Activated CD8-positive, alpha-beta T cell treated with anti-CD3 and anti-CD28 coated beads, Interleukin-2, amount 10 ng/mL, durations not matched to agents 7 days and 5 days (primary cell): ENCODE results near the gene RBBP8. TPM values are rescaled to one million over a fixed set of nuclear protein-coding genes. Genes with fewer than 3 reads are reported as not detected.

ENCODE experiments used
- ATAC-seq: fragments of 150-1000 bp; cut with Tn5 transposase; one replicate; pipeline ENCODE4 v1.10.0; 2021; ENCODE audit warnings: moderate library complexity
- CTCF ChIA-PET: fragments of 350-600 bp; sonication (Branson Sonifier 250); formaldehyde crosslinking; loops from one replicate; lab custom pipeline; 2021; ENCODE audit warnings: antibody characterized with exemption; lab: Charles Lee
- POLR2A ChIA-PET: fragments of 350-600 bp; sonication (Branson Sonifier 250); formaldehyde crosslinking; loops from one replicate; lab custom pipeline; 2021; ENCODE audit warnings: antibody characterized with exemption; lab: Charles Lee
- DNase-seq: peaks from one replicate; pipeline ENCODE4 v3.0.0-alpha.2; 2020
- H3K27ac Mint-ChIP-seq: one replicate; pipeline ENCODE4 v1.8.0; 2021; ENCODE audit warnings: mild to moderate bottlenecking, mixed read lengths
- H3K27me3 Mint-ChIP-seq: one replicate; pipeline ENCODE4 v1.8.0; 2021; ENCODE audit warnings: low read depth, mixed read lengths
- H3K36me3 Mint-ChIP-seq: one replicate; pipeline ENCODE4 v1.8.0; 2021; ENCODE audit warnings: low read depth, mixed read lengths
- H3K4me1 Mint-ChIP-seq: one replicate; pipeline ENCODE4 v1.8.0; 2021; ENCODE audit warnings: low read depth, mixed read lengths
- H3K4me3 Mint-ChIP-seq: one replicate; pipeline ENCODE4 v1.8.0; 2021; ENCODE audit warnings: mild to moderate bottlenecking, mixed read lengths
- H3K9me3 Mint-ChIP-seq: one replicate; pipeline ENCODE4 v1.8.0; 2022; ENCODE audit warnings: mixed read lengths; ENCODE audit not compliant: insufficient read depth
- total RNA-seq, 2 experiments: library from RNA; stranded (reverse); gene quantifications; one replicate each; pipeline ENCODE4 v1.2.3, GENCODE V29; 2021

The RBBP8 gene
- total RNA-seq, 2 experiments from 2014 or later: 72.1 to 74.8 TPM

DNA sequence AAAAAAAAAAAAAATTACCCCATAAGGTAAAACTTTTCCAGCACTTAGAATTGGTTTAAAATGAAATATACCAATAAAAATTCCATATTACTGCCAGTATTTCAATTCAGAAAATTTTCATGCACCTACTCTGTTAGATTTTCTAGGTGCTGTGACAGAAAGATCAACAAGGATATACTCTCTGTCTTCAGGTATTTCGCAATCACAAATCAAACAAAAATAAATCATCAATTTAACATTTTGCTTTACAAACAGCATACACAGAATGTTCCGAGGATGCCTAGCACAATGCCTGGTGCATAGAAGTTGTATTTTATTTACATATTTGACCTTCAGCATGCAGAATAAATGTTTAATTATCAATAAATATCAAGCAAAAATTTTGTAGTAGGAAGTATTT lies 66.5 kb downstream of the RBBP8 start:
- peaks cover 53% of the 10 kb centered on the region for H3K36me3 Mint-ChIP-seq
- H3K9me3 Mint-ChIP-seq: no peaks in the 10 kb centered on the region
- H3K27me3 Mint-ChIP-seq: no peaks in the 10 kb centered on the region
- no peak overlapping the region for H3K4me3 Mint-ChIP-seq
- CTCF ChIA-PET: no interaction called here
- DNase-seq (no peak), ATAC-seq (no peak)
- peaks cover 7% of the 10 kb centered on the region for H3K4me1 Mint-ChIP-seq
- no peak overlapping the region for H3K27ac Mint-ChIP-seq
- POLR2A ChIA-PET: no interaction called here

DNA sequence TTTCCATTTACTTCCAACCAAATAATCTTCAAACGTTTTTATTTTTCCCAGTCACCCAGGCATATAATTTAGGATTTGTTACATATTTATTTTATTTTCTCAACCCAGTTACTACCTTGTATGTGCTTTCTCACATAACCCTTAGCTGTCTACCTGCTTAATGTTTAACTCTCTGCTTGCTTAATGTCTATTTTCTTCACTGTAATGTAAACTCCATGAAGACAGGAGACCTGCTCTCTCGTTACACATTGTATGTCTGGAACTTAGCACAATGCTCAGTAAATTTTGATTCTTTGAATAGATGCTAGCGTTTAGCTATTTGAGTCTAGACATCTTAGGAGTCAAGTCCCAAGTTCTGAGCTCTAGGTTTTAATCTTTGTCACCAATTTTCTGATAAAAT lies 70.2 kb downstream of the RBBP8 start:
- POLR2A ChIA-PET: no interaction called here
- H3K36me3 Mint-ChIP-seq: peaks cover 52% of the 10 kb centered on the region
- H3K4me3 Mint-ChIP-seq: no peak overlapping the region
- ATAC-seq (no peak), DNase-seq (no peak)
- CTCF ChIA-PET: no interaction called here
- H3K27ac Mint-ChIP-seq: no peak overlapping the region
- no peaks in the 10 kb centered on the region for H3K9me3 Mint-ChIP-seq
- no peaks in the 10 kb centered on the region for H3K4me1 Mint-ChIP-seq
- no peaks in the 10 kb centered on the region for H3K27me3 Mint-ChIP-seq

DNA sequence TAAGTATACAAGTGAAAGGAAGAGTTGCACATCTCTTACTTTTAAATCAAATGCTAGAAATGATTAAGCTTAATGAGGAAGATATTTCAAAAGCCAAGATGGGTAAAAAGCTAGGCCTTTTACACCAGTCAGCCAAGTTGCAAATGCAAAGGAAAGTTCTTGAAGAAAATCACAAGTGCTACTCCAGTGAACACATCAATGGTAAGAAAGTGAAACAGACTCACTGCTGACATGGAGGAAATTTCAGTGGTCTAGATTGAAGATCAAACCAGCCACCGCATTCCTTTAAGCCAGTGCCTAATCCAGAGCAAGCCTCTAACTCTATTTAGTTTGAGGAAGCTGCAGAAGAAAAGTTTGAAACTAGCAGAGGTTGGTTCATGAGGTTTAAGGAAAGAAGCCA lies 79.1 kb downstream of the RBBP8 start:
- no peaks in the 10 kb centered on the region for H3K27me3 Mint-ChIP-seq
- peaks cover 29% of the 10 kb centered on the region for H3K4me1 Mint-ChIP-seq
- no peaks in the 10 kb centered on the region for H3K9me3 Mint-ChIP-seq
- H3K36me3 Mint-ChIP-seq: peaks cover 48% of the 10 kb centered on the region
- H3K27ac Mint-ChIP-seq: peak overlapping the region; percentile 58
- ATAC-seq: peak; percentile 72
- peak; percentile 24 for DNase-seq
- CTCF ChIA-PET: interaction anchor here (1.4 to 1.7 kb wide), 3 partner anchors 9 to 29 kb away, joined by 3 read pairs; no protein-coding TSS in a partner anchor
- POLR2A ChIA-PET: no interaction called here
- H3K4me3 Mint-ChIP-seq: no peak overlapping the region

DNA sequence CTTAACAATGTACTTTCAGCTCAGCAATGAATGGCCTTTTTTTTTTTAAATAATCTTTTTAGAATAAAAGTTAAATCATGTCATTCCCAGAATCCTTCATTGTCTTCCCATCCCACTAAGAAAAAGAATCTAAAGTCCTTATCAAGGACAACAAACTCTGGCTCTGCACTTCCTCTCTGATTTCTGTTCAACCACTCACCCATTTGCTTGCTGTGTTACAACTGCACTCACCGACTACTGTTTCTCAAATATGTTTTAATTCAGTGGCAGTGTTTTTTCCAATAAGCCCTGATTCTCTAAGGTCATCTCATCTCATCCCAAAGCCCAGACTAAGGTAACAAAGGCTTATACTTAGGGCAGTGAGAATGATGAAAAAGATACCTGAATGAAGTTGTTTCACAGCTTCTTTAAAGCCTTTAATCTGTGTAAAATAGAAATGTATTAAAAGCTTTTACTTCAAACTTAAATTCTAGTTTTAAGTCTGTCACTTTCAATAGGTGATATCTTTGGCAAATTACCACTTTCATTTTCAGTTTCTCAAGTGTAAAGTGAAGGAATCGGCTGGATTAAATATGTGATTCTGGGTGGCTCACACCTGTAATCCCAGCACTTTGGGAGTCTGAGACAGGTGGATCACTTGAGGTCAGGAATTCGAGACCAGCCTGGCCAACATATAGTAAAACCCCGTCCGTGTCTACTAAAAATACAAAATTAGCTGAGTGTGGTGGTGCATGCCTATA lies 87.6 kb downstream of the RBBP8 start:
- POLR2A ChIA-PET: interaction anchor here (0.6 kb wide), 1 partner anchor 132 kb away, joined by 3 read pairs; no protein-coding TSS in a partner anchor
- Mint-ChIP-seq H3K9me3 (no peaks in the 10 kb centered on the region), H3K4me3 (peak overlapping the region; percentile 42), H3K4me1 (peaks cover 10% of the 10 kb centered on the region), H3K27ac (peak overlapping the region; percentile 70), H3K36me3 (peaks cover 43% of the 10 kb centered on the region), H3K27me3 (no peaks in the 10 kb centered on the region)
- CTCF ChIA-PET: interaction anchor here (0.9 to 1.4 kb wide), 2 partner anchors 11 to 12 kb away, joined by 3 read pairs; no protein-coding TSS in a partner anchor
- ATAC-seq (peak; percentile 57), DNase-seq (no peak)

DNA sequence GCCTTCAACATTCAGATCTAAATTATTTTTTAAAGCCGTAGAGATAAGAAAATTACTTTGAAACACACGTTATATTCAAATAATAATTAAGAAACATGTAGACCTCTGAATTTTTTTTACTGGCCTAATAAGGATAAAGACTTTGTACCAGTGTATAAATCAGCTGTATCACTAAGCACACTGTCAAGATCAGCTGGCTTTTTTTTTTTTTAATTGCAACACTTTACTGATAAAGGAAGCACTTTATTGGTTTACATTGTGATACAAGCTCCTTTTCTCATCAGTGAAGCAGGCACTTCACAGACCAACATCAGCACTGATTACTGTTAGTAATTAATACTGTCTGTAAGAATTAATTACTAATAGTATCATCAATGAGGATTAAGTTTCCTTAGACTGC lies 88.5 kb downstream of the RBBP8 start:
- ATAC-seq (no peak), DNase-seq (no peak)
- Mint-ChIP-seq H3K9me3 (no peaks in the 10 kb centered on the region), H3K27ac (no peak overlapping the region), H3K27me3 (no peaks in the 10 kb centered on the region), H3K36me3 (peaks cover 50% of the 10 kb centered on the region), H3K4me1 (peaks cover 10% of the 10 kb centered on the region), H3K4me3 (peak overlapping the region; percentile 42)
- POLR2A ChIA-PET: no interaction called here
- CTCF ChIA-PET: interaction anchor here (0.9 to 1.0 kb wide), 2 partner anchors 9 to 10 kb away, joined by 3 read pairs; no protein-coding TSS in a partner anchor

DNA sequence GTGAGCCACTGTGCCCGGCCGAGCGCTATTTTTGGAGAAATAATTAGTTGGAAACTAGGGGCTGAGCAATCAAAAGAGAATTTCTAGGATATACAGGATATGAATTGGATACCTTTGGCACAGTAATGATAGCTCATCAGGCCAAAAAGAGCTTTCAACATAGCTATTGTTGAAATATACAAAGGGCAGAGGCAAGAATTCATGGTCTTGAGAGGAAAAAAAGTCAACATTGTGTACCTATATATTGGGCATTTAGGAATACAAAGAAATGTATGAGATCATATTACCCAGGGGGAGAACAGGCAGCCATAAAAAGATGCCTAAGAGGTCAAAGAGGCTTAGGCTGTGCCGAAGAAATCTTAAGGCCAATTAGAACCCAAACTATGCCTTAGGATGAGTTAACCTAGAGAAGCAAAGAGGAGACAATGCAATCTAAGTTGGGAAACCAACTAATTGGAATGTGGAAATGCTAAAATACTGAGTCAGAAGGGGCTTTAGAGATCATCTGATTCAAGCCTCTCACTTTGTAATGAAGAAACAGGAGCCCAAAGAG lies 99.0 kb downstream of the RBBP8 start:
- peaks cover 16% of the 10 kb centered on the region for H3K36me3 Mint-ChIP-seq
- H3K9me3 Mint-ChIP-seq: no peaks in the 10 kb centered on the region
- no peak overlapping the region for H3K27ac Mint-ChIP-seq
- H3K4me3 Mint-ChIP-seq: no peak overlapping the region
- H3K27me3 Mint-ChIP-seq: no peaks in the 10 kb centered on the region
- CTCF ChIA-PET: interaction anchor here (0.7 to 5.3 kb wide), 20 partner anchors 8 to 380 kb away, joined by 3 to 26 read pairs (median 3); no protein-coding TSS in a partner anchor
- POLR2A ChIA-PET: no interaction called here
- no peak for ATAC-seq
- DNase-seq: no peak
- peaks cover 5% of the 10 kb centered on the region for H3K4me1 Mint-ChIP-seq

DNA sequence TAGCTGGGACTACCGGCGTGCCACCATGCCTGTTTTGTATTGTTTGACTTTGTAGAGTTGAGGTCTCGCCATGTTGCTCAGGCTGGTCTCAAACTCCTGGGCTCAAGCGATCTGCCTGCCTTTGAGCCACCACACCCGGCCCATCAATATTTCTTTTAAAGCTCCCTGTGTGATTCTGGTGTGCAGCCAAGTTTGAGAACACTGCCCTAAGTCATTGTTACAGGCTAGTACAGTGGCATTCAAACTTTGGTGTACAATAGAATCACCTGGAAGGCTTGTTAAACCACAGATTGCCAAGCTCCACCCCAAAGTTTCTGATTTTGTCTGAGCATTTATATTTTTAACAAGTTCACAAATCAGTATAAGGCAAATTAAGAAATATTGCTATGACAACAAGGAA lies 99.9 kb downstream of the RBBP8 start:
- no peak overlapping the region for H3K27ac Mint-ChIP-seq
- H3K9me3 Mint-ChIP-seq: no peaks in the 10 kb centered on the region
- H3K36me3 Mint-ChIP-seq: peaks cover 7% of the 10 kb centered on the region
- POLR2A ChIA-PET: no interaction called here
- CTCF ChIA-PET: interaction anchor here (0.7 to 1.7 kb wide), 10 partner anchors 9 to 379 kb away, joined by 3 to 7 read pairs (median 3); no protein-coding TSS in a partner anchor
- no peak for DNase-seq
- no peak for ATAC-seq
- H3K27me3 Mint-ChIP-seq: no peaks in the 10 kb centered on the region
- H3K4me3 Mint-ChIP-seq: no peak overlapping the region
- peaks cover 6% of the 10 kb centered on the region for H3K4me1 Mint-ChIP-seq

DNA sequence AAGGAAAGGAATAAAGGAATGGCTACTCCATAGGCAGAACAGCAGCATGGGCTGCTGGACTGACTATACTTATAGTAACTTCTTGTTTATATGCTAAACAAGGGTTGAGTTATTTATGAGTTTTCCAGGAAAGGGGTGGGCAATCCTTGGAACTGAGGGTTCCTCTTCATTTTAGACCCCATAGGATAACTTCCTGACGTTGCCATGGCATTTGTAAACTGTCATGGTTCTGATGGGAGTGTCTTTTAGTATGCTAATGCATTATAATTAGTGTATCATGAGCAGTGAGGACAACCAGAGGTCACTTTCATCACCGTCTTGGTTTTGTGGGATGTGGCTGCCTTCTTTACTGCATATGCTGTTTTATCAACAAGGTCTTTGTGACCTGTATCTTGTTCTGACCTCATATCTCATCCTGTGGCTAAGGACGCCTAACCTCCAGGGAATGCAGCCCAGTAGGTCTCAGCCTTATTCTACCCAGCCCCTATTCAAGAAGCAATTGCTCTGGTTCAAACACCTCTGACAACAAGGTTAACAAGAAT lies 103.6 kb downstream of the RBBP8 start:
- ChIA-PET POLR2A (no interaction called here), CTCF (interaction anchor here (0.7 kb wide), 1 partner anchor 564 kb away, joined by 3 read pairs; no protein-coding TSS in a partner anchor)
- H3K27me3 Mint-ChIP-seq: no peaks in the 10 kb centered on the region
- no peak overlapping the region for H3K4me3 Mint-ChIP-seq
- no peak overlapping the region for H3K27ac Mint-ChIP-seq
- no peaks in the 10 kb centered on the region for H3K36me3 Mint-ChIP-seq
- peaks cover 6% of the 10 kb centered on the region for H3K4me1 Mint-ChIP-seq
- H3K9me3 Mint-ChIP-seq: peaks cover 3% of the 10 kb centered on the region
- no peak for ATAC-seq
- DNase-seq: no peak

DNA sequence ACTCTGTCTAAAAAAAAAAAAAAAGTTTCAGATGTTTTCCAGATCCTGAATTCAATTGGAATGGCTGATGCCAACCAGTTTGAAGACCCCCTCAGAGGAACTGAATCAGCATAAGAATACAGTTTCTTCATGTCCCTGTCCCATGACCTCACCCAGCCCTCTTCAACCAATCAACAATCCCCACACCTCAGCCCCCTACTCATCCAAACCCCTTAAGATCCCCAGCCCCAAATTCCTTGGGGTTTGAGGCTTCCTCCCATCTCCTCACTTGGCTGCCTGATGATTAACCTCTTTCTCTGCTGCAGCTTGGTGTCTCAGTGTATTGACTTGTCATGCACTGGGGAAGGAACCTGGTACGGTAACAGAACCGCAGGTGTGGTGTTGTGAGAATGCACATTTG lies 104.5 kb downstream of the RBBP8 start:
- ATAC-seq: no peak
- DNase-seq: no peak
- H3K27me3 Mint-ChIP-seq: no peaks in the 10 kb centered on the region
- POLR2A ChIA-PET: no interaction called here
- H3K4me1 Mint-ChIP-seq: peaks cover 6% of the 10 kb centered on the region
- H3K36me3 Mint-ChIP-seq: no peaks in the 10 kb centered on the region
- no peak overlapping the region for H3K4me3 Mint-ChIP-seq
- no peak overlapping the region for H3K27ac Mint-ChIP-seq
- CTCF ChIA-PET: no interaction called here
- peaks cover 3% of the 10 kb centered on the region for H3K9me3 Mint-ChIP-seq

DNA sequence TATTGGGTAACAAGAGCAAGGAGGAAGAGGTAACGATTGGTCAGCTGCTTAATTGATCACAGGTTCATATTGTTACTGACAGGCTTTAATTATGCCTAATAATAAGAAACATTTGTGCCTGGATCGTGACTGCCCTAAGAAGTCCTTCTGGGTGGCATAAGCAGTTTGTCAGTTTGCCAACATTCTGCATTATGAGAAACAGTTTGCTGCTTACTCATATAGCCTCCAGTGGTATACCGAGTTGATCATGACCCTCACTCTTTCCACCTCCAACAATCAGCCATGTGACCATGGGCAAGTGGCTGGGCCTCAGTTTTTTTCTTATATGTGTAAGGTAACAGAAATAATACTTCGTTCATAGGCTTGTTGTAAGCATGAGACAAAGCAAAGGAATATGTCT lies 105.6 kb downstream of the RBBP8 start:
- Mint-ChIP-seq H3K27ac (no peak overlapping the region), H3K9me3 (peaks cover 3% of the 10 kb centered on the region), H3K4me1 (peaks cover 6% of the 10 kb centered on the region), H3K27me3 (no peaks in the 10 kb centered on the region), H3K4me3 (no peak overlapping the region), H3K36me3 (no peaks in the 10 kb centered on the region)
- POLR2A ChIA-PET: no interaction called here
- DNase-seq (no peak), ATAC-seq (no peak)
- CTCF ChIA-PET: no interaction called here

DNA sequence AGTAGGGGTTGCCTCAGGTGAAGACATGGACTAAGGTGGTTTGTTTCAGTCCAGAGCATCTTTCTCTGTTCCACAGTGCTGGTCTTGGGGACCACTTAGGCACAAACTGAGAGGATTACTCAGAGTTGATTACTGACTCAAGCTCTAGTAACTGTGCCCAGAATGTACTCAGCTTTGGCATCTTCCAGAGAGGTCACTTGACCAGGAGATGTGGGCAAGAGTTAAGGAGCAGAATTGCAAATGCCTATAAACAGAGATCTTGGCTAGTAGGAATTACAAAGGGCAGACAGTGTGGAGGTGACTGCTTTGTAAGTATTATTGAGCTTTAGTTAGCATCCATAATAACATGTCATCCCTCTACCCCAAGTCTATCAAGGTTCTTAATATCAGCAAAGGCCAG lies 109.0 kb downstream of the RBBP8 start:
- H3K27me3 Mint-ChIP-seq: no peaks in the 10 kb centered on the region
- POLR2A ChIA-PET: no interaction called here
- peaks cover 3% of the 10 kb centered on the region for H3K9me3 Mint-ChIP-seq
- peaks cover under 1% of the 10 kb centered on the region for H3K4me1 Mint-ChIP-seq
- no peaks in the 10 kb centered on the region for H3K36me3 Mint-ChIP-seq
- CTCF ChIA-PET: interaction anchor here (1.0 kb wide), 1 partner anchor 456 kb away, joined by 3 read pairs; no protein-coding TSS in a partner anchor
- no peak overlapping the region for H3K4me3 Mint-ChIP-seq
- no peak for DNase-seq
- H3K27ac Mint-ChIP-seq: no peak overlapping the region
- ATAC-seq: no peak
